GM23248 (cell line): ENCODE data around the gene CYP3A5.
"Not testable (repeated sequence)": the region's sequence is repeated elsewhere in the genome, so short reads cannot be mapped to it uniquely, and the experiment has no call there.

Experiments used
- EZH2 ChIP-seq: fragments of 200-600 bp; sonication (generic); IDR thresholded peaks from 2 replicates; pipeline ENCODE4 v1.6.1; 2018; ENCODE audit warnings: antibody characterized with exemption, mild to moderate bottlenecking; ENCODE audit not compliant: insufficient read depth, poor library complexity, severe bottlenecking
- EZH2phosphoT487 ChIP-seq: fragments of 200-600 bp; sonication (generic); IDR thresholded peaks from 2 replicates; pipeline ENCODE4 v1.6.1; 2018; ENCODE audit warnings: antibody characterized with exemption, moderate library complexity, mild to moderate bottlenecking, low read depth; ENCODE audit not compliant: insufficient read depth

- TF ChIP-seq EZH2phosphoT487, EZH2: not testable (repeated sequence)
Observed at GRCh38 chr7:99723201-99723600, 43.4 kb upstream of the CYP3A5 start.
